ENCODE measurements around the gene KCTD11.
"Not testable (repeated sequence)": the region's sequence is repeated elsewhere in the genome, so short reads cannot be mapped to it uniquely, and the experiment has no call there.

Gene KCTD11

DNA sequence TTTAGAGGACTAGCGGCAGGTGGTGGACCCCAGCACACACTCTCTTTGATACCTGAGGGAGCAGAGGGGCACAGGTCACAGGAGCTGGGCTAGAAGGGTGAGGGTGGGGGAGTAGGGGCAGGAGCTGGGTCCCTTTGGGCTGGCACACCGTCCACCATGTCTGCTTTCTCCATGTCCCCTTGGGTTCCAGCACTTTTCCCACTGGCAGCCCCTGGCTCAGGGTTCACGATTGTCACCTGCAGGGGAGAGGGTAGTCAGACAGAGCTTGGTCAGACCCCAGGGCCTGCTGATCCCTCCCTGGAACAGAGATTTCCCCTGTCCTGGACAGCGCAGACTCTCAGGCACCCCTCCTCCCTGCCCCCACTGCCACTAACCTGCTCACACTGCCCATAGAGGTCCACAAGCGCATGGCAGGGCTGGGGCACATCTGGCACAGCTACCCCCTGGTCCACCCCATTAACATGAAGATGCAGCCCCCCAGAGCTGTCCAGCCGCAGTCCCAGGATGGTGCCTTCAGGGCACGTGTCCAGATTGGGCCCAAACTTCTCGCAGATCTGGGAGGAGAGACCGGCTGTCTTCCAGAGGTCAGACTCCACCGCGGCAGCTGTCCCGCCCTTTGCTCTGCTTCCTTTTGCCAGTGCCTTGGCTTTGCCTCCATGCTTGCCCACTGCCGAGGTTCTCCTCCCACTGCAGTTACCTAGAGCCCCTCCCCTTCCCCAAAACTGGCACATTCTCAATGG lies 33.7 kb upstream of the KCTD11 start:
- in situ Hi-C loops (cut with MboI; ENCODE audit: low pct_unique_long_range_greater_than_20kb, low sequenced_read_pairs): no loop called here
- DNase-seq: no peak

DNA sequence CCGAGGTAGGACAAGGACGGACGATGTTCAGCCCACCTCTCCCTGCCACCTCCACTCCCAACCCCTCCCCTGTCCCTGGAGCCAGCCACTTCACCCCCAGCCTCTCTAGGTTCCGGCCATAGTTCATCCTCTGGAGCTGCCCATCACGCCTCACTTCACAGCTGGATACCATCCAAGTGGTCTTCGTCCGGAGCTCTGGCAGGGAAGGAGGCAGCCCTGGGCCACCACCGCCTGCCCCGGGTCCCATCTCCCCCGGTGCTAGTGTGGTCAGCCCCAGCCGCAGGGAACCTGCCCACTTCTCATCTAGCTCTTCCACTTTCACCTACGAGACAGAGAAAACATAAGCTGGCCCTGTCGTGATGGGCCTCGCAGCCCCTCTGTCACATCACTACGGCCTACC lies 30.5 kb upstream of the KCTD11 start:
- no peak for DNase-seq
- in situ Hi-C loops (cut with MboI; ENCODE audit: low pct_unique_long_range_greater_than_20kb, low sequenced_read_pairs): no loop called here

DNA sequence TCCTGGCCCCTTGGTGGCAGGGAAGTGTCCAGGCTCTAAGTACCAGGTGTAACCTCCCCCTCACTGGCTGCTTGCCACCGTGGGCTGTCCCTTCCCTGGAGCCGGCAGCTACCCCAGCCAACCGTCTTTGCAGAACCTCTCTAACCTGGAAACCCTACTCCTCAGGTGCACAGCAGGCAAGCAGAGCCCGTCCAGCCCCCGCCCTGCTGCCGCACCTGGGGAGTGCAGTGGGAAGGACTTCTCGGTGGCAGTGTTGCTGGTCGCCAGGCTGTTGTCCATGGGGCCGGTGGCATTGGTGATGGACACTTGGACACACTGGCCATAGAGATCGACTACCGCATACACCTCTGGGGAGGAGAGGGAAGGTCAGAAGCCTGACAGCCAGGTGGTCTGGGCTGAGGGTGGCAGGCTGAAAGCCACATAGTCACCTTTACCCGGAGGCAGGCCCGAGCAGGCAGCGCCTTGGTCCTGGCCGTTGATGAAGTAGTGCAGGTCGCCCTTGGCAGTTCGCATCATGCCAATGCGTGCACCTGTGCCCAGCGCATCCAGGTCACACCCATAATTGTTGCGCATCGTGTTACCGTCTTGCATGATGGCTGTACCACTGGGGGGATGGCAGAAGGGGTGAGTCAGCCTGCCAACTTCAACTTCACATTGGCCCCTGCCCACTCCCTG lies 29.3 kb upstream of the KCTD11 start:
- in situ Hi-C loops (cut with MboI; ENCODE audit: low pct_unique_long_range_greater_than_20kb, low sequenced_read_pairs): no loop called here
- DNase-seq: no peak

DNA sequence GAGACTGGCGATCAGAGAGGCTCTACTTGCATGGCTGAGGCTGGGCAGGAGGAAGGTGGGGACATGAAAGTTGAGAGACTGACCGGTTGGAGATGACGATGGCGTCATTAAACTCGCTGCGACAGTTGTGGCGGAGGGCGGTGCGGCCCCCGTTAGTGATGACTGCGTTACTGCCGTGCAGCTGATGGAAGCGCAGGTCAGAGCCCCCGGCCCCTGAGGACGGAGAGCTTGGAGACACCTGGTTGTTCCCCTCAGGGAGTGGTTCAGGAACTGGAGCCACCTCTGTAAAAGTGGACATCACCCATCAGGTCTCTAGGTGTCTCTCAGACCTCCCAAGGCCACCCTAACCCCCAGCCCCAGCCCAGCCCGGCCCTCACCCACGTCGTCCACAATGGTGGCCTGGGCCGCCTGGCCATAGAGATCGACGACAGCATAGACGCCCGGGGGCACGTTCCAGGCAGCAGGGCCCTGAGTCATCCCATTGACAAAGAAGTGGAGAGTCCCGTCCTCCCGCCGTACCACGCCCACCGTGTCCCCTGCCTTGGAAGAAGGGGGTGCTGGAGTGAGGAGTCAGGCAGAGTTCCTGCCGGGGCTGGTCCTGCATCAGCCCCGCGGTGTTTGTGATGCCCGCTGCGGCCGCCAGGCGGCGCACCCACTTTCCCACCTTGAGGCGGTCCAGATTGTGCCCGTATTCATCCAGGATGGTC lies 28.1 kb upstream of the KCTD11 start:
- peak; percentile 58 for DNase-seq
- in situ Hi-C loops (cut with MboI; ENCODE audit: low pct_unique_long_range_greater_than_20kb, low sequenced_read_pairs): no loop called here

DNA sequence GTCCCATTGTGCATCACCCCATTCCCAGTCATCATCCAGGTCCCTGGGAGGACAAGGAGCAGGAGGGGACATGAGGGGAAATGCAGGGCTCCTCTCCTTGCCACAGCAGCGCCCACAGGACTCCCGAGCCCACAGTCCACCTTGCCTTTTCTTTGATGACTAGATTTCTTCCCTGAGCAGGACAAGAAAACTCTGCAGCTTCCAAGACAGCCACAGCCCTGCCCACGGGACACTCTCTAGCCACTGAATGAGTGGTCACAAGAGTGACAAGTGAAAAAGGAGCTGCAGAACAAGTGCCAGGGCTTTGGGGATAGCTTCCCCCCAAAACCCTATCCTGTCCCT lies 27.6 kb upstream of the KCTD11 start:
- in situ Hi-C loops (cut with MboI; ENCODE audit: low pct_unique_long_range_greater_than_20kb, low sequenced_read_pairs): no loop called here
- DNase-seq: no peak

DNA sequence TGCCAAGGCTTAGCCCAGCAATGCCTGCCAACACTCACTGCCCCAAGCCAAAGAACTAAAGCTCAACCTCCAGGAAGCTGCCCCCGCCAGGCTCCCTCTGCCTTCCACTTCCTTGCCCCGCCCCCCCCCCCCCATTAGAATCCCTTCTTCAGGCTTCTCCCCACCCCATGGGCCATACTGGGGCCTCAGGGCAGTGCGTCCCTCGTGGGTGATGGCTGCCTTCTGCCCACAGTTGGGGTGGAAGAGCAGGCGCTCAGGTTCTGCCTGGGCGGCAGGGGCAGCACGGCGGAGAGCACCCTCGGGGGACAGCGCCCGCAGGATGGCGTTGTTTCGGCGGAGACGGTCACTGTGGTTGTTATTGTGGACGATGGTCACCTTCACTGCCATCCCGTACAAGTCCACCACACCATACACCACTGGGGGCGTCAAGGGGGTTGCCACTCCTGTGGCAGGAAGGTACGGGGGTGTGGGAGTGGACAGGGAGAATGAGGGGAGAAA lies 26.9 kb upstream of the KCTD11 start:
- DNase-seq: no peak
- in situ Hi-C loops (cut with MboI; ENCODE audit: low pct_unique_long_range_greater_than_20kb, low sequenced_read_pairs): loop anchor here (25.0 kb wide), 1 partner anchor 288 kb away; the partner anchor contains the start of genes SLC16A11 and SLC16A13

DNA sequence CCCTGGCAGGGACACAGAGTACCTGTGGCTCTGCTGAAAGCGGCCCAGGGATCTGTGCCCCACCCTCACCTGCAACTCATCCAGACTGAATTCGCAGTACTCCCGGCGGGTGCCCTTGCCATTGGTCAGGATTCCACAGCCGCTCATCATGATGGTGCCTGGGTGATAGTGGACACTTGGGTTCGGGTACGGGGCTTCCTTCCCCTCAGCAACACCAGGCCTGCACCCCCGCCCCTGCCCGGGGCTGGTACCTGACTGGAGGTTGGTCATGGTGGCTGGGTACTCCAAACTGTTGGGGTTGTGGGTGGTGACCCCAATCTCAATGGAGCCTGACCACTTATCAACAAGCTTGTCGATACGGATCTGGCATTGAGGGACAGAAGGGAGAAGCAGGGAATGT lies 25.8 kb upstream of the KCTD11 start:
- no peak for DNase-seq
- in situ Hi-C loops (cut with MboI; ENCODE audit: low pct_unique_long_range_greater_than_20kb, low sequenced_read_pairs): loop anchor here (25.0 kb wide), 1 partner anchor 289 kb away; the partner anchor contains the start of genes SLC16A11 and SLC16A13

DNA sequence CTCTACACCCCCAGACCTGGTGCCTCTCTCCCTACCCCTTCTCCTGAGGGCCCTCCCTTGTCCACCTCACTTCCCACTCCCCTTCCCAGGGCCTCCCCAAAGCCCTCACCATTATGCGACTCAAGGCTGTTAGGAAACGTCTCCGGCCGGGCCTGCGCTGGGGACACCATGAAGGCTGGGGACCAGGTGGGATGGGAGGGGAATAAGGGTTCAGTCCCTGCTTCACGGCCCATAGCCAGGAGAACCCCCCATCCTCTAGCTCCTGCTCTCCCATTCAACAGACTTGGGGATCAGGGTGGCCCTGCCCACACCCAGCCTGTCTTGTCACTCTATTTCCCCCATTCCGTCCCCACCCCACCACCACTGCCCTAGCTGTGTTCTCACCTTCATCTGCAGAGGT lies 24.9 kb upstream of the KCTD11 start:
- in situ Hi-C loops (cut with MboI; ENCODE audit: low pct_unique_long_range_greater_than_20kb, low sequenced_read_pairs): loop anchor here (25.0 kb wide), 1 partner anchor 290 kb away; the partner anchor contains the start of genes SLC16A11 and SLC16A13

DNA sequence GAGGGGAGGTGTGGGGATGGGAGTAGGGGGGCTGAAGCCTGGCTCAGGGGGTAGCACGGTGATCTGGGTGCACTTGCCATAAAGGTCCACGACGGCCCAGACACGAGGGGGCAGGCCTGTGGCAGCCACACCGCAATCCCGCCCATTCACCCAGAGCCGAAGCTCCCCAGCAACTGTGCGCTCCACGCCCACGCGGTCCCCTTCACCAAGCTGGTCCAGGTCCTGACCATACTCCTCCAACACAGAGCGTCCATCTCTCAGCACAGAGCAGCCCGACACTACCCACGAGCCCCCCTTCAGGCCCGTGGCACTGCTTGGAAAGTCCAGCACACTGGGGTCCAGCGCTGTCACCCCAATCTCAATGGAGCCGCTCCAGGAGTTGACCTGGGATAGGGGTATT lies 24.5 kb upstream of the KCTD11 start:
- in situ Hi-C loops (cut with MboI; ENCODE audit: low pct_unique_long_range_greater_than_20kb, low sequenced_read_pairs): loop anchor here (25.0 kb wide), 1 partner anchor 290 kb away; the partner anchor contains the start of genes SLC16A11 and SLC16A13
- DNase-seq: no peak

More for the DNA sequence above, 24.9 kb upstream of the KCTD11 start:
- no peak for DNase-seq

DNA sequence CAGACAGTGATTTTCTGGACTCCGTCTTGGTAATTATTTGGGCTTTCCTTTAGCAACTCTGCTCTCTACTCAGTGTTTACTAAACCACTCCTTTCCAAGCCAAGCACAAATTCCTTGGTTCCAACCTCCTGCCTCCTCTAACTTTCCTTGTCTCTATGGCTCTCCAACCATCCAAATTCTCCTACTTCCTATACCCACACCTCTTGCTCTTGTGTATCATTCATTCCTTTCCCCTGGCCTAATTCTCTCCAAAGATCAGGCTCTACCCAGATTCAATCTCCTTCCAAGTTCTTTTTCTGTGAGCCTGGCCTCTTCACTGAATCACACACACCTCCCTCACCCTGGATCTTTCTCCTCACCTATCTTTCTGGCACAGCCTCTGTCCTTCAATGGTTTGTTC lies 24.0 kb upstream of the KCTD11 start:
- in situ Hi-C loops (cut with MboI; ENCODE audit: low pct_unique_long_range_greater_than_20kb, low sequenced_read_pairs): loop anchor here (25.0 kb wide), 1 partner anchor 291 kb away; the partner anchor contains the start of genes SLC16A11 and SLC16A13
- no peak for DNase-seq

DNA sequence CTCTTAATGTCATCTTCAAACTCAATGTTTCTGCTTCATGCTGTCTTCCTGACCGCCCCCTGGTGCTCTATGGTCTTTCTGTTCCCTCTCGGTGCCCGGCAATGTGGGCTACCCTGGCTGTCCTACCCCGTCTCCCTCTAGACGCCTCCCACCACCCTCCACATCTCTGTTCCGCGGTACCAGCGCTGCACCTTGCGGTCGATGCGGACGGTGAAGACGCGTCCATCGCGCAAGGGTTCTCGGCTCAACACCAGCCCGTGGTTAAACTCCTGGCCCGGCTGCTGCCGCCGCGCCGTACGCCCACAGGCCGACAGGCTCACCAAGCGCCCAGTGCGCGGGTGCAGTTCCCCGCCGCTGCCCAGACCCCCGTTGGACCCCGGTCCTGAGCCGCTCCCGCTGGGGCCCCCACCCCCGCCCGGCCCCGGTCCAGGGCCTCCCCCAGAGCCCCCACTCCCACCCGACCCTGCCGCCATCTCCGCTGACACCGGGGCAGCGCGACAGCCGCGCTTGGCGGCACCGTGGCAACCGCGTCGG lies 23.1 kb upstream of the KCTD11 start, which contains the start of gene NEURL4:
Gene NEURL4 (minus strand): TSS at position 496 of the 534 bp plus-strand sequence. CDS start 23 bp downstream, at position 473.
- in situ Hi-C loops (cut with MboI; ENCODE audit: low pct_unique_long_range_greater_than_20kb, low sequenced_read_pairs): loop anchor here (25.0 kb wide), 1 partner anchor 292 kb away; the partner anchor contains the start of genes SLC16A11 and SLC16A13
- peak; percentile 27 for DNase-seq

DNA sequence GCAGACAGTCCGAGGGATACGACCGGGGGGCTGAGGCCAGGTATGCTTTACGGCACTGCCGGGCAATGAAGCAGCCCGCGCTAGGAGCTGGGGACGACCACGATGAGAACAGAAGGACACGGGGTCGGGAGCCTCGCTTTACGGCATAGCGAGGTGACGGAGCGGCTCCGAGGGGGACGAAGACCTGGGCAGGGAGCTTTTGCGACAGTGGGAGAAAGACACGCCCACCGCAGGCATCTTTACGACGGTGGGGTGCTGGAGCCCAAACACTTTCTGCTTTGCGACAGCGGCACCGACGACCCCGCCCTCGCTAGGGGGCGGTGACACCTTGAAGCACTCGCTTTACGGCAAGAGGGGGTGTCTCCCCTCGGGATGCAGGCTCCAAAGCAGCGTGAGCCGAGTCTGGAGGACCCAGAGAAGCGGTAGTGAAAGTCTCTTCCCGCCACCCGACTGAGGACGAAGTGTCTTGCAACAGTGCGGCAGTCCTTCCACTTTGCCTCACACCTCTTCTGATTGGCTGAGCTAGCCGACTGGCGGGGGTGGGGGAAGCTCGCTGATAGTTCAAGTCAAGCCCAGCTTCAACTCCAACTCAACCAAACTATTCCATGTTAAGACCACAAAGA lies 22.5 kb upstream of the KCTD11 start:
- DNase-seq: peak; percentile 99
- in situ Hi-C loops (cut with MboI; ENCODE audit: low pct_unique_long_range_greater_than_20kb, low sequenced_read_pairs): loop anchor here (25.0 kb wide), 1 partner anchor 292 kb away; the partner anchor contains the start of genes SLC16A11 and SLC16A13

DNA sequence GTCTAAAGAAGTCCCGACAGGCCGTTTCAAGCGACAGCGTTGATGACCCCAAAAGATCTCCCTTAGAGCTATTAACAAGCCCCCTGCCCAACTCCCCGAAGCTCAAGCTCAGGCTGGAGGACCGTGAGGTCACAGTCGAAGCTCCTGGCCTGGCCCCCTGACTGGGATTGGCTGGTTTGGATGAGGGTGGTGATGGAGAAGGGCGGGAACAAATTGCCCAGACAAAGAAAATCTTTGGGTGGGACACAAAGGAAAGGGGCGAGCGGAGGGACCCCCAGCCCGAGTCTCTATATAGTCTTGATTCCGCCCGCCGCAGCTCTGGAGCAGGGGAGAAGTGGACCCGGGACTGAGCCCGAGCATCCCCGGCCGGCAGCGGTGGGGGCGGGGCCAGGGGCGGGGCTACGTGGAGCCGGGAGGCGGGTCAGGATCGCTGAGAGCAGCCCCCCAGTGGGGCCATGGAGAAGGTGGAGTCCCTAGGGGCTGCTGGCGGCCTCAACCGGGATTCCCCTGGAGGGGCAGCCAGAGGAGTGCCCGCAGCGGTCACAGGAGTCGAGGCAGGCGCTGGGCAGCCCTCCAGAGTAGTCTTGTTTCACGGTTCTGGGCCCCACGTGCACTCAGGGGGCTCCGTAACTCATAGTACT lies 21.8 kb upstream of the KCTD11 start:
- no peak for DNase-seq
- in situ Hi-C loops (cut with MboI; ENCODE audit: low pct_unique_long_range_greater_than_20kb, low sequenced_read_pairs): loop anchor here (25.0 kb wide), 1 partner anchor 293 kb away; the partner anchor contains the start of genes SLC16A11 and SLC16A13

DNA sequence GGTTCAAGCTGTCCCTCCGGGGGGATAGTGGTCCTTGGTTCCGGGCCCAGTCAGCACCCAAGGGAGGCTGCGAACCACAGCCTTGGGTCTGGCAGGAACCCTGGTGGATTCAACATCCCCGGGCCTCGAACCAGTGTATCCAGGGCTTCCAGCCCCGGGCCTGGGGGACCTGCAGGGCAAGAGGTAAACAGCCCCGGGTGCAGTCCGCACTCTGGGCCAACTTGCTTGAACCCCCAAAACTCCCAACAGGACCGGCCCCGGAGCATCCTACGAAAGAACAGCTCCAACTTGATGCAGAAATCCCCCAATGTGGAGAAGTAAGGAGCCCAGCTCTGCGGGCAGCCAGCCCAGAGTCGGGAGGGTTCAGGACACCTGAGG lies 21.3 kb upstream of the KCTD11 start:
- DNase-seq: no peak
- in situ Hi-C loops (cut with MboI; ENCODE audit: low pct_unique_long_range_greater_than_20kb, low sequenced_read_pairs): loop anchor here (25.0 kb wide), 1 partner anchor 293 kb away; the partner anchor contains the start of genes SLC16A11 and SLC16A13

DNA sequence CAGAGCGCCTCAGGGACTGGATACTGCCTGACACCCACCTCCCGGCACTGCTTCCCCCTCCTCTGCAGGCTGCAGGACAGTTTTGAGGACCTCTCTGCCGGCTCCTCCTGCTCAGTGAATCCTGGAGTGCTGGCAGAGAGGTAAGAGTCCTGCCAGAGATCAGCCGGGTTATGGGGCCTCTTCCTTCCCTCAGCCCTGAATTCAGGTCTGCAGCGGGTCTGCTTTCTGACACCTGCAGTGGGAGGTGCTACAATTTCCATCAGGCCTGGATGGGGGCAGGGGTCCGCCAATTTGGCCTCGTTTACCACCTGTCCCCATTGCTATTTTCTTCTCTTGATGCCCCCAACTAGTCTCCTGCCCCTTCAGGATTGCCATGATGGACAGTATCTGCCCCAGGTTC lies 19.9 kb upstream of the KCTD11 start:
- in situ Hi-C loops (cut with MboI; ENCODE audit: low pct_unique_long_range_greater_than_20kb, low sequenced_read_pairs): loop anchor here (25.0 kb wide), 1 partner anchor 295 kb away; the partner anchor contains the start of genes SLC16A11 and SLC16A13
- DNase-seq: no peak

DNA sequence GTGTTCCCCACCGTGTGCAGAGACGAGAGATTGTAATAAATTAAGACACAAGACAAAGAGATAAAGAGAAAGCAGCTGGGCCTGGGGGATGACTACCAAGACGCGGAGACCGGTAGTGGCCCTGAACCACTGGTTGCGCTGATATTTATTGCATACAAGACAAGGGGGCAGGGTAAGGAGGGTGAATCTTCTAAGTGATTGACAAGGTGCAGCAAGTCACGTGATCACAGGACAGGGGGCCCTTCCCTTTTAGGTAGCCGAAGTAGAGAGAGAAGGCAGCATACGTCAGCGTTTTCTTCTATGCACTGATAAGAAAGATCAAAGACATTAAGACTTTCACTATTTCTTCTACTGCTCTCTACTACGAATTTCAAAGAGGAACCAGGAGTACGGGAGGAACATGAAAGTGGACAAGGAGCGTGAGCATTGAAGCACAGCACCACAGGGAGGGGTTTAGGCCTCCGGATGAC lies 19.3 kb upstream of the KCTD11 start:
- not testable (repeated sequence) for DNase-seq
- in situ Hi-C loops (cut with MboI; ENCODE audit: low pct_unique_long_range_greater_than_20kb, low sequenced_read_pairs): loop anchor here (25.0 kb wide), 1 partner anchor 295 kb away; the partner anchor contains the start of genes SLC16A11 and SLC16A13

DNA sequence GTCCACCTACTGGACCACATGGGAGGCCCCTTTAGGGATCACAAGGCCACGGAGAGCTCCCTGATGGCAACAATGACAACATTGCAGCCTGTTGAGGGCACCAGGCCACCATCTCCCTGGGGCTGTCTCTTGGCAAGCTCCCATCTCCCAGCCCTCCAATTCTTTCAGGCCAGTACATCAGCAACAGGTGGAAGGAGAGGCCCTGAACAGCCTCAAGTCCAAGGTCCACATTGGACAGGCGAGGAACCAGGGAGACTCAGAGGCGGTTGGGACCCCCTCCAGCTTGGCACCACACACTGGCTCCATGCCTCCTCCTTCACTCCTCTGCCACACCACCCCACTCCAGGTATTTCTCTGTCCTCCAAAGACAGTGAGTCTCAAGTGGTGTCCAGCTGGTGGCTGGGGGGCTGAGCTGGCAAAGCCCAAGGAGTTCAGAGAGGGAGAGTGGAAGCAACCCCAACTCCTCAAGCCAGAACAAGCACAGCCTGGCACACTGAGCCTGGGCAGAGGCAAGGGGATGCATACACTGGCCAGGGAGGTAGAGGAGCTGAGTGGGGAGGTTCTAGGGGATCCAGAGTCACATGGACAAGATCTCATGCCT lies 16.9 kb upstream of the KCTD11 start:
- no peak for DNase-seq
- in situ Hi-C loops (cut with MboI; ENCODE audit: low pct_unique_long_range_greater_than_20kb, low sequenced_read_pairs): loop anchor here (25.0 kb wide), 1 partner anchor 298 kb away; the partner anchor contains the start of genes SLC16A11 and SLC16A13

All from KBM-7 (cell line).